Stimulated activated CD8-positive, alpha-beta memory T cell treated with anti-CD3 and anti-CD28 coated beads, Interleukin-12 subunit alpha, Interleukin-12 subunit beta, amount 100 ng/mL, for 24 hours (primary cell): ENCODE measurements around the gene ZNF808.
"Not testable (repeated sequence)": the region's sequence is repeated elsewhere in the genome, so short reads cannot be mapped to it uniquely, and the experiment has no call there.

Source experiments
- DNase-seq: peaks from one replicate; pipeline ENCODE4 v3.0.0-alpha.2; 2020; ENCODE audit errors: extremely low read depth

Gene ZNF808

DNA sequence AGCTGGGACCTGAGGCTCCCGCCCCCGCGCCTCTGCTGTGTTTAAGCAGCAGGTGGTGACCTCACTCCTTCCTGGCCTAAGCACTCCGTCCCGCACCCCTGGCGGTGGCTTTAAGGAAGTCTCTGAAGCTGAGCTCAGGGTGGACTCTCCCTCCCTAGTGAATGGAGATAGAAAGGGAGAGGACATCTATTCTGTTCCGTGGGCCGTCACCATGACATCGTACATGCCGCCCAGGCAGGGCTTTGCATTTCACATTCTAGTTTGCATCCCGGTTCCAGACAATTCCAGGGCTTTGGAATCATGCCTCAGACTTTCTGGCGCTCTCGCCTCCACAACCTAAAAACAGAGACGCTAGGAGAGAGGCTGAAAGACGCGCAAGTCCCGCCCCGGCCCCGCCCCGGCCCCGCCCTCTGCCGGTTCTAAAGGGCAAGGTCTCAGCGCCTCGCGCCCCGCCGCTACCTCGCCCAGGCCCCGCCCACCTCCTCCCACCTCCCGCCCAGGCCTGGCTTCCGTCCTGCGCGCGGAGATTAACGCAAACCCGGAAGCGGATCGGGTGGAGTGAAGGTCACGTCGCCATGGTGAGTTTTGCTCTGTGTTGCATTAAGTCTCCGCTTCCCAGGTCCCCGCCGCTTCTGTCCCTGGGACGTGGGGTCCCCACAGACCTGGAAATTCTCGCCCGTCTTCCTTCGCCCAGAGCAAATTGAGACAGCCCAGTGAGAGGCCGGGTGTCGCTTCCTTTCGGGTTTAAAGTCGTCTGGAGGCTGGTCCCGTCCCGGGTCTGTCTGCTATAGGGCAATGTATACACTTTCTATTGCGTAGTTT, at the start of gene ZNF808:
TSS of gene ZNF808 (plus strand) at position 535 of the 822 bp plus-strand sequence. CDS start 15,617 bp downstream, outside the sequence.
- peak; percentile 93 for DNase-seq

DNA sequence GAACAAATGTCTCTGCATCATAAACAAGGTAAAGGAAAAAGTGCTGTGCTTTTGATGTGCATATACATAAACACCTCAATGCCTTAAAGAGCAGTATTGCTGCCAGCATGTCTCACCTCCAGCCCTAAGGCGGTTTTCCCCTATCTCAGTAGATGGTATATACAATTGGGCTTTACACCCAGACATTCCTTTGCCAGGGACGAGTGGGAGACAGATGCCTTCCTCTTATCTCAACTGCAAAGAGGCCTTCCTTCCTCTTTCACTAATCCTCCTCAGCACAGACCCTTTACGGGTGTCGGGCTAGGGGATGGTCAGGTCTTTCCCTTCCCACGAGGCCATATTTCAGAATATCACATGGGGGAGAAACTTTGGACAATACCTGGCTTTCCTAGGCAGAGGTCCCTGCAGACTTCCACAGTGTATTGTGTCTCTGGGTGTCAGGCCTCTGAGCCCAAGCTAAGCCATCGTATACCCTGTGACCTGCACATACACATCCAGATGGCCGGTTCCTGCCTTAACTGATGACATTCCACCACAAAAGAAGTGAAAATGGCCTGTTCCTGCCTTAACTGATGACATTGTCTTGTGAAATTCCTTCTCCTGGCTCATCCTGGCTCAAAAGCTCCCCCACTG, 43.2 kb upstream of the ZNF808 start:
- not testable (repeated sequence) for DNase-seq

DNA sequence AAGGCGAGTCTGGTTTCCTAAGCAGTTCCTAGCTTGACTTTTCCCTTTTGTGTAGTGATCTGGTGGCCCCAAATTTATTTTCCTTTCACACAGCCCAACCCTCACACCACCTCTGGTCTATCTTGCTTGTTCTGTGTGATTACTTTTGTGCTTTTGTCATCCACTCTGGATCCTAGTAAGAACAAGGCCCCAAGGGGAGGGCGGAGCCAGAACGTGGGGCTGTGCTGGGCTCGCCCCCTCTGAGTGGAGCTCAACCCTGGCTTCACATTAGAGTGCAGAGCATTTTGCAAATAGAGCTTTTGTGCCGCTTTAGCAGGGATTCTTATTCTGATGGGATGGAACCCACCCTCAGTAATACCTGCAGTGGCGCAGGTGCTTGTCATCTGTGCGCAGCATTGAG, 42.4 kb upstream of the ZNF808 start:
- not testable (repeated sequence) for DNase-seq

DNA sequence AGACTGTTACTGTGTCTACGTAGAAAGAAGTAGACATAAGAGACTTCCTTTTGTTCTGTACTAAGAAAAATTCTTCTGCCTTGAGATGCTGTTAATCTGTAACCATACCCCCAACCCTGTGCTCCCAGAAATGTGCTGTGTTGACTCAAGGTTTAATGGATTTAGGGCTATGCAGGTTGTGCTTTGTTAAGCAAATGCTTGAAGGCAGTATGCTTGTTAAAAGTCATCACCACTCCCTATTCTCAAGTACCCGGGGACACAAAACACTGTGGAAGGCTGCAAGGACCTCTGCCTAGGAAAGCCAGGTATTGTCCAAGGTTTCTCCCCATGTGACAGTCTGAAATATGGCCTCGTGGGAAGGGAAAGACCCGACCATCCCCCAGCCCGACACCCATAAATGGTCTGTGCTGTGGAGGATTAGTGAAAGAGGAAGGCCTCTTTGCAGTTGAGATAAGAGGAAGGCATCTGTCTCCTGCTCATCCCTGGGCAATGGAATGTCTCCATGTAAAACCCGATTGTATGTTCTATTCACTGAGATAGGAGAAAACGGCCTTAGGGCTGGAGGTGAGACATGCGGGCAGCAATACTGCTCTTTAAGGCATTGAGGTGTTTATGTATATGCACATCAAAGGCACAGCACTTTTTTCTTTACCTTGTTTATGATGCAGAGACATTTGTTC, 41.8 kb upstream of the ZNF808 start:
- DNase-seq, result not testable (repeated sequence)

DNA sequence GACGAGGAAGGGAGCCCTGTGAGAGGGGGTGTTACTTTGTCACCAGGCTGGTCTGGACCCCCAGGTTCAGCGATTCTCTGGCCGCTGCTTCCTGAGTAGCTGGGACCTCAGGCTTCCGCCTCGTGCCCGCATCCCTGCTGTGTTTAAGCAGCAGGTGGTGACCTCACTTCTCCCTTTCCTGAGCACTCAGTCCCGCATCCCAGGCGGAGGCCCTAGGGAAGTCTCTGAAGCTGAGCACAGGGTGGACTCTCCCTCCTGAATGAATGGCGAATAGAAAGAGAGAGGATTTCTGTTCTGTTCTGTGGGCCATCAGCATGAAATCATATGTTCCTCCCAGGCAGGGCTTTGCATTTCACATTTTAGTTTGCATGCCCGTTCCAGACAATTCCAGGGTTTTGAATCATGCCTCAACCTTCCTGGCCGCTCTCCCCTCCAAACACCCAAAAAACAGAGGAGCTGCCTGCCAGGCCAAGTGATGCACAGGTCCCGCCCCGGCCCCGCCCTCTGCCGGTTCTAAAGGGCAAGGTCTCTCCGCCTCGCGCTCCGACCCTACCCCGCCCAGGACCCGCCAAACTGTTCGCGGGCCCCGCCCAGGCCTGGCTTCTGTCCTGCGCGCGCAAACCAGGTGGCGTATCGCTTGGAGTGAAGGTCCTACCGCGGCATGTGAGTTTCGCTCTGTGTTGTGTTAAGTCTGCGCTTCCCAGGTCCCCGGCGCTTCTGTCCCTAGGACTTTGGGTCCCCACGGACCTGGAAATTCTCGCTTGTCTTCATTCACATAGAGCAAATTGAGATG, 35.1 kb upstream of the ZNF808 start:
- DNase-seq, result no peak

DNA sequence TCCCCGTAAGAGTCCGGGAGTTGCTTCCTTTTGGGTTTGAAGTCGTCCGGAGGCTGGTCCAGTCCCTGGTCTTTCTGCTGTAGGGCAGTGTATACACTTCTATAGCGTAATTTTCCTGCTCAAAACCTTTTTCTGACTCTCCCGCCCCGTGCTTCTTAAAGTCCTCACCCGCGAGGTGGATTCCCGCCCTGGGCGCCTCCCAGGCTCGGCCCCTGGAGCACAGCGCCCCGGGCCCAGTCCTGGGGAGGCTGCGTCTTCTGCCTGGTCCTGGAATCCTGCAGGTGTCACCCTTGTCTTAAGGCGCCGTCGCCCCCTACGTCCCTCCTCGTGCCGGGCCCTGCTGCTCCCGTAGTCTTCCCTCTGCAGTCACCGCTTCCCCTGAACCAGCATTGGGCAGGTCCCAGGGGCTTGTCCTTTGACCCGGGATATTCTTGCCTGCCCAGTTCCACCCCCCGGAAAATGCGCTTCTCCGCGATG, 34.4 kb upstream of the ZNF808 start:
- no peak for DNase-seq

DNA sequence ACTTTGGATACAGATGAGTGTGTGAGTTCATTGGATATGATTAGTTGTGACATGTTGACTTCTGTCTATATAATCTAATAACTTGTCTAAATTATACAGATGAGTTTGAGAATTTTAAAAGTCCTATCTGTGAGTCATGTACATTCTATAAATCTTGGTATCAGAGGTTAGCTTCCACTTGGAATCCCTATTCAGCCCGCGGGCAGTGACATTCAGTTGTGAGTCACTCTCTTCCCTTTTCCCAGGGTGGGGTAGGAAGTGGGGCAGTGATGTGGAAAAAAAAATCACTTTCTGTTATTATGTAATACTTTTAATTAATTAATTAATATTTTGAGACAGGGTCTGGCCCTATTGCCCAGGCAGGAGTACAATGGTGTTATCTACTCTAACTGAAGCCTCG, 33.0 kb upstream of the ZNF808 start:
- DNase-seq, result no peak

DNA sequence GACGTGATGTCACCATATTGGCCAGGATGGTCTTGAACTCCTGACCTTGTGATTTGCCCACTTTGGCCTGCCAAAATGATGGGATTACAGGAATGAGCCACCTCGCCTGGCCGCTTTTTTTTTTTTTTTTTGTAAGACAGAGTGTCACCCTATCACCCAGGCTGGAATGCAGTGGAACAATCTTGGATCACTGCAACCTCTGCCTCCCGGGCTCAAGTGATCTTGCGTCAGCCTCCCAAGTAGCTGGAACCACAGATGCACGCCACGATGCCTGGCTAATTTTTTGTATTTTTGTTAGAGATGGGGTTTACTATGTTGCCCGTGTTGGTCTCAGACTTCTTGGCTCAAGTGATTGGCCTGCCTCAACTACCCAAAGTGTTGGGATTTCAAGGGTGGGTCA, 28.9 kb upstream of the ZNF808 start:
- no peak for DNase-seq

DNA sequence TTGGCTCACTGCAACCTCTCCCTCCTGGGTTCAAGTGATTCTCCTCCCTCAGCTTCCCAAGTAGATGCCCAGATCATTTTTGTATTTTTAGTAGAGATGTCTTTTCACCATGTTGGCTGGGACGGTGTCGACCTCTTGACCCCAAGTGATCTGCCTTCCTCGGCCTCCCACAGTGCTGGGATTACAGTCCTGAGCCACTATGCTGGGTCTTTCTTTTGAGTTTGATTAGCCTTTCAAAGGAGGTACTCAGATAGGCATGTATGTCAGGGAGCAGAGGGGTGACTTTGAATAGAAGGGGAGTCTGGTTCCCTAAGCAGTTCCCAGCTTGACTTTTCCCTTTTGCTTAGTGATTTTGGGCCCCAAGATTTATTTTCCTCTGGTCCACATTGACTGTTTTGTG, 27.0 kb upstream of the ZNF808 start:
- not testable (repeated sequence) for DNase-seq

DNA sequence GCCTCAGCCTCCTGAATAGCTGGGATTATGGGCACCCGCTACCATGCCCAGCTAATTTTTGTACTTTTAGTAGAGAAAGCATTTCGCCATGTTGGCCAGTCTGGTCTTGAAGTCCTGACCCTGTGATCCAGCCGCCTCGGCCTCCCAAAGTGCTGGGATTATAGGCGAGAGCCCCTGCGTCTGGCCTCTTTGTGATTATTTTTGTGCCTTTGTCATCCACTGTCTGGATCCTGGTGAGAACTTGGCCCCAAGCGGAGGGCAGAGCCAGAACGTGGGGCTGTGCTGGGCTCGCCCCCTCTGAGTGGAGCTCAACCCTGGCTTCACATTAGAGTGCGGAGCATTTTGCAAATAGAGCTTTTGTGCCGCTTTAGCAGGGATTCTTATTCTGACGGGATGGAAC, 26.5 kb upstream of the ZNF808 start:
- not testable (repeated sequence) for DNase-seq

DNA sequence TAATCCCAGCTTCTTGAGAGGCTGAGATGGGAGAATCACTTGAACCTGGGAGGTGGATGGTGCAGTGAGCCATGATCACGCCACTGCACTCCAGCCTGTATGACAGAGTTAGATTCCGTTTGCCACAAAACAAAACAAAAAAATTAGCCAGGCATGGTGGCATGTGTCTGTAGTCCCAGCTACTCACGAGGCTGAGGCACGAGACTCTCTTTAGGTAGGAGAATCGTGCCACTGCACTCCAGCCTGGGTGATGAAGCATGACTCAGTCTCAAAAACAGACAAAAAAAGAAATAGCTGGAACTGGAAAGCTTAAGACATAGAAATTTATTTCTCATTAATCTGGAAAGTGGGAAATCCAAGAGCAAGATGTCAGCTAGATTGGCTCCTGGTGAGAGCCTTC, 20.2 kb upstream of the ZNF808 start:
- DNase-seq, result no peak

DNA sequence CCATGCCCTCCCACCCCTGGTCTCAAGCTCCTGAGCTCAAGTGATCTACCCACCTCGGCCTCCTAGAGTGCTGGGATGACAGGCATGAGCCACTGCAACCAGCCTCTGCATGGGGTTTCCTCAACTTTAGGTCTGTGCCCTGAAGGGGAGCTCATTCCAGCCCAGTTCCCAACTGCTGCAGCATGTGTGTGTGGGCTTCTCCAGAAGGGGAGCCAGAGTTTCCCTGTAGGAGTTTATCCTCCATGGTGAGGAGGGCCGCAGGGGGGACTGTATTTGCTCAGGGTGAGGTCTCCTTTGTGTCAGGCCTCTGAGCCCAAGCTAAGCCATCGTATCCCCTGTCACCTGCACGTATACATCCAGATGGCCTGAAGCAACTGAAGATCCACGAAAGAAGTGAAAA, 11.3 kb upstream of the ZNF808 start:
- DNase-seq, result no peak

DNA sequence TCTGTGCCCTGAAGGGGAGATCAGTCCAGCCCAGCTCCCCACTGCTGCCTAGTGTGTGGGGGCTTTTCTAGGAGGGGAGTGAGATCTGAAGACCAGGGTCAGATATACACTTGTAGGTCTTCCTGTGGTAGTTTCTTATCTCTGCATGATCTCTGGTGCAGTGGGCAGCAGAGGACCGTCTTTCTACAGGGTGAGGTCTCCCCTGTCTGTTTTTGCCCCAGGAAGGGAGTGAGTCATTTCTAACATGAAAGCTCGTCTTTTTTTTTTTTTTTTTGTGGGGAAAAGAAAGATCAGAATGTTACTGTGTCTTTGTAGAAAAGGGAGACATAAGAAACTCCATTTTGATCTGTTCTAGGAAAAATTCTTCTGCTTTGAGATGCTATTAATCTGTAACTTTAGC, 8.8 kb upstream of the ZNF808 start:
- DNase-seq, result no peak

DNA sequence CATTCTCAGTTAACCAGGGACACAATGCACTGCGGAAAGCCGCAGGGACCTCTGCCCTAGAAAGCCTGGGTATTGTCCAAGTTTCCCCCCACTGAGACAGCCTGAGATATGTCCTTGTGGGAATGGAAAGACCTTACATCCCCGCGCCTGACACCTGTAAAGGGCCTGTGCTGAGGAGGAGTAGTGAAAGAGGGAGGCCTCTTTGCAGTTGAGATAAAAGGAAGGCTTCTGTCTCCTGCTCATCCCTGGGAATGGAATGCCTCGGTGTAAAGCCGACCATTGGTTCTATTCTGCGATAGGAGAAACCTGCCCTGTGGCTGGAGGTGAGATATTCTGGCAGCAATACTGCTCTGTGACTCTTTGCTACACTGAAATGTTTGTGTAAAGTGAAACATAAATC, 8.3 kb upstream of the ZNF808 start:
- not testable (repeated sequence) for DNase-seq

DNA sequence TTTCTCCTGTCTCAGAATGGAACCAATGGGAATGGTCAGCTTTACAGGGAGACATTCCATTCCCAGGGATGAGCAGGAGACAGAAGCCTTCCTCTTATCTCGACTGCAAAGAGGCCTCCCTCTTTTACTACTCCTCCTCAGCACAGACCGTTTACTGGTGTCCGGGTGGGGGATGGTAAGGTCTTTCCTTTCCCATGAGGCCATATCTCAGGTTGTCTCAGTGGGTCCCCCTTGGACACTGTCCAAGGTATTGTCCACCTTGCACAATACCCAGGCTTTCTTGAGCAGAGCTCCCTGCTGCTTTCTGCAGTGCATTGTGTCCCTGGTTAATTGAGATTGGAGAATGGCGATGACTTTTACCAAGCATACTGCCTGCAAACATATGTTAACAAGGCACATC, 7.5 kb upstream of the ZNF808 start:
- DNase-seq, result no peak

DNA sequence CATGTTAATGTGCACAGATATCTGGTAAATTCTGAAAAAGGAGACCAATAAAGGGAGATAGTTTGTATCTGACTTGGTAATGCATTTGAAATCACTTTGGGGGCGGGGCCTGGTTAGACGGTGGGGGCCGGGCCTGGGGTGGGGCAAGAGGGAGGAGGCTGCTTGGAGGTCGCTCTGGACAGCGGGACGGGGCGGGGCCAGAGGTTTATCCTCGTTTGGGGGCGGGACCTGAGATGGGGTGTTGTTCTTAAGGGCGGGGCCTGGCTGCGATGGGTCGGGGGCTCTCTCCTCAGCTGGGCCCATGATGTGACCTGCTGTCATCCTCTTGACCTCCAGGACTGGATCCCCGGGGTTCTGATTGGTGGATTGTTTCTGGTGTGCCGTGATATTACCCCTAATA, 4.9 kb upstream of the ZNF808 start:
- DNase-seq, result no peak

DNA sequence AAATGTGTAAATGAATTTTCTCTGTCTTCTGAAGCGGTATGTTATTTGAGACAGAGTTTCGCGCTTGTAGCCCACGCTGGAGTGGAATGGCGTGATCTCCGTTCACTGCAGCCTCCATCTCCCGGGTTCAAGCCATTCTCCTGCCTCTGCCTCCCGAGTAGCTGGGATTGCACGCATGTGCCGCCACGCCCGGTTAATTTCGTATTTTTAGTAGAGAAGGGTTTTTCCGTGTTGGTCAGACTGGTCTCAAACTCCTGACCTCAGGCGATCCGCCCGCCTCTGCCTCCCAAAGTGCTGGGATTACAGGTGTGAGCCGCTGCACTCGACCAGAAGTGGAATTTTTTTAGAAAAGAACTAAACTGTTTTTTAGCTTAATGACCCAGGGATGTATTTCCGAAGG, 3.4 kb upstream of the ZNF808 start:
- no peak for DNase-seq

DNA sequence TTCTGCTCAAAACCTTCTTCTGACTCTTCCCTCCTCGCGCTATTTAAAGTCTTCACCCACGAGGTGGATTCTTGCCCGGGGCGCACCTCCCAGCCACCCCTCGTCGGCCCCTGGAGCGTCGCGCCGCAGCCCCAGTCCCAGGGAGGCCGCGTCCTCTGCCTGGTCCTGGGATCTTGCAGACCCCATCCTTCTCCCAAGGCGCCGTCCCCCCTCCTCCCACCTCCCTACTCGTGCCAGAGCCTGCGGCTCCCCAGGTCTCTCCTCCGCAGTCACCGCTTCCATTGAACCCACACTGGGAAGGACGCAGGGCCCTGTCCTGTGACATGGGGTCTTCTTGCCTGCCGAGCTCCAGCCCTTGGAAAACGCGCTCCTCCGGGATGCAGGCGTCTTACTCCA, 486 bp downstream of the ZNF808 start:
- no peak for DNase-seq

DNA sequence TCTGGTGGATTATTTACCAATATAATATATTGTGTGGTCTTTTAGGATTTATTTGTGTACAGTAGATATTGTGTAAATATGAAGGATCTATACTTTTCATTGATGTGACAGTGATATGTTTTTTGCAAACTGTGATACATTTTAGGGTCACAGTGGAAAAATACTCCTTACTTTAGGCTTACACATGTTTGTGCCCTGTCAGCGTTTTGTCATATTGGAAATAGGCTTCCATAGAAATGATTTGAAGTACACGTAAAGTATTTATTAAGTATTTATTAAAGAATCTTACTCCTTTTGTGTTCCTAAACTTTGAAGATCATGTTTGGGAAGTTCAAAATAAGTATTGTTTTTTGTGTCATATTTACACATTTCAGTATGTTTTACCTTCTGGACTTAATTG, 5.0 kb downstream of the ZNF808 start:
- DNase-seq, result no peak

DNA sequence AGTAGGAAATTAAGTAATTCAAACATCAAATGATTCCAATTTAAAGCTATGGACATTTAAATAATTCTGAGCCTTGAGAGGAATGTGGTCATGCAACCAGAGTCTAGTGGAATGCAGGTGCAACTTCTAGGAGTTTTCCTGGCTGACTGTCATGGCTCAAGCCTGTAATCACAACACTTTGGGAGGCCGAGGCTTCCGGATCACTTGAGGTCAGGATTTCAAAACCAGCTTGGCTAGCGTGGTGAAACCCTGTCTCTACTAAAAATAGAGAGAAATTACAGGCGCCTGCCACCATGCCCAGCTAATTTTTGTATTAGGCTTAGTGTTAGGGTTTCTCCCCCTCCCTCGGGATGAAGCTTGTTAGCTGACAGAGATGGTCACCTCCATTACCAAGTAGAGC, 6.4 kb downstream of the ZNF808 start:
- DNase-seq, result no peak

DNA sequence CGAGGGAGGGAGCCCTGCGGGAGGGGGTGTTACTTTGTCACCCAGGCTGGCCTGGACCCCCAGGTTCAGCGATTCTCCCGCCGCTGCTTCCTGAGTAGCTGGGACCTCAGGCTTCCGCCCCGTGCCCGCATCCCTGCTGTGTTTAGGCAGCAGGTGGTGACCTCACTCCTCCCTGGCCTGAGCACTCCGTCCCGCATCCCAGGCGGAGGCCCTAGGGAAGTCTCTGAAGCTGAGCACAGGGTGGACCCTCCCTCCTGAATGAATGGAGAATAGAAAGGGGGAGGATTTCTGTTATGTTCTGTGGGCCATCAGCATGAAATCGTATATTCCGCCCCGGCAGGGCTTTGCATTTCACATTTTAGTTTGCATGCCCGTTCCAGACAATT, 7.9 kb downstream of the ZNF808 start:
- DNase-seq, result not testable (repeated sequence)
